AG09319 (cell line): ENCODE data around the gene SNX20.

Experiments
- DNase-seq: peaks from one replicate; pipeline ENCODE4 v3.0.0-alpha.2; 2010; ENCODE audit warnings: low read depth; ENCODE audit errors: extremely low read depth
- CTCF ChIP-seq: IDR thresholded peaks from 2 replicates; pipeline ENCODE4 v1.5.1; 2011; ENCODE audit warnings: low read depth, mild to moderate bottlenecking, inconsistent platforms, low read length, moderate library complexity

The SNX20 gene

GRCh38 chr16:50644245-50644644 is 36.9 kb downstream of the SNX20 start:
- no peak for TF ChIP-seq CTCF
- DNase-seq, result no peak

GRCh38 chr16:50643192-50643591 is 37.9 kb downstream of the SNX20 start:
- no peak for TF ChIP-seq CTCF
- no peak for DNase-seq

- no peak for DNase-seq
- no peak for TF ChIP-seq CTCF
These were observed 38.8 kb downstream of the SNX20 start for GRCh38 chr16:50642349-50642748.

GRCh38 chr16:50641818-50642187 is 39.3 kb downstream of the SNX20 start:
- TF ChIP-seq CTCF, result no peak

GRCh38 chr16:50640919-50641817 is 39.9 kb downstream of the SNX20 start:
- no peak for TF ChIP-seq CTCF
- DNase-seq, result no peak

More at GRCh38 chr16:50641818-50642187, 39.3 kb downstream of the SNX20 start:
- DNase-seq, result no peak

- DNase-seq, result no peak
- no peak for TF ChIP-seq CTCF
These were observed 40.7 kb downstream of the SNX20 start for GRCh38 chr16:50640391-50640790.

- TF ChIP-seq CTCF, result no peak
- no peak for DNase-seq
These were observed 42.1 kb downstream of the SNX20 start for GRCh38 chr16:50638816-50639670.
